Stomach (tissue), 4 donors: ENCODE results near the gene CDC20B.

ENCODE experiments used
- CTCF ChIP-seq, 7 experiments: fragments of 450-650 bp in 4 of 7; fragments of 200-600 bp in 3 of 7; sonication (generic) in 3 of 7; IDR thresholded peaks; one replicate each; pipeline ENCODE4 v1.5.1; 2016 to 2019; ENCODE audit warnings: antibody characterized with exemption in 7 of 7, control low read depth in 2 of 7, mild to moderate bottlenecking in 1 of 7
- EP300 ChIP-seq: sonication (generic); formaldehyde crosslinking; IDR thresholded peaks from one replicate; pipeline ENCODE4 v1.6.1; 2017; ENCODE audit warnings: antibody characterized with exemption
- POLR2AphosphoS5 ChIP-seq, 3 donors: sonication (generic); formaldehyde crosslinking; IDR thresholded peaks; one replicate each; pipeline ENCODE4 v1.6.1; 2016; ENCODE audit warnings: antibody characterized with exemption in 3 of 3

- no peak for TF ChIP-seq CTCF (IDR thresholded peaks at IDR 0.05)
- TF ChIP-seq POLR2AphosphoS5 (IDR thresholded peaks at IDR 0.05): no peak
- no peak for TF ChIP-seq EP300
These were observed 99.8 kb downstream of the CDC20B start for GRCh38 chr5:55073211-55073610.
